Naive thymus-derived CD8-positive, alpha-beta T cell (primary cell): ENCODE data around the gene PRR13. TPM values are rescaled to one million over a fixed set of nuclear protein-coding genes. Genes with fewer than 3 reads are reported as not detected.
"Not testable (repeated sequence)": the region's sequence is repeated elsewhere in the genome, so short reads cannot be mapped to it uniquely, and the experiment has no call there.

Experiments
- ATAC-seq, 2 donors: fragments of 150-1000 bp; cut with Tn5 transposase in 1 of 2; sonication (Bioruptor Pico), chemical (Tn5 transposase) in 1 of 2; 1 replicate in 1 of 2; 2 replicates in 1 of 2; pipeline ENCODE4 v1.10.0; 2021; ENCODE audit warnings: mild to moderate bottlenecking in 2 of 2, moderate library complexity in 2 of 2
- POLR2A ChIA-PET: fragments of 350-600 bp; sonication (Branson Sonifier 250); formaldehyde crosslinking; loops from one replicate; lab custom pipeline; 2021; ENCODE audit warnings: antibody characterized with exemption; lab: Charles Lee
- DNase-seq, 10 donors: peaks; one replicate each; pipeline versions ENCODE4 v3.0.0 to v3.0.0-alpha.2; 2020 to 2022
- H3K27ac Mint-ChIP-seq, 10 donors: one replicate each; pipeline ENCODE4 v1.8.0; 2020 to 2022; ENCODE audit warnings: mild to moderate bottlenecking in 10 of 10, mixed read lengths in 10 of 10, moderate library complexity in 4 of 10, inconsistent platforms in 1 of 10
- H3K27me3 Mint-ChIP-seq, 5 donors: one replicate each; pipeline ENCODE4 v1.8.0; 2021 to 2022; ENCODE audit warnings: mixed read lengths in 5 of 5
- H3K36me3 Mint-ChIP-seq, 3 donors: one replicate each; pipeline ENCODE4 v1.8.0; 2020 to 2022; ENCODE audit warnings: mixed read lengths in 3 of 3, mild to moderate bottlenecking in 2 of 3, inconsistent platforms in 1 of 3
- H3K4me1 Mint-ChIP-seq, 4 donors: one replicate each; pipeline ENCODE4 v1.8.0; 2021 to 2022; ENCODE audit warnings: mixed read lengths in 4 of 4
- H3K4me3 Mint-ChIP-seq, 10 donors: one replicate each; pipeline ENCODE4 v1.8.0; 2020 to 2022; ENCODE audit warnings: mild to moderate bottlenecking in 10 of 10, mixed read lengths in 10 of 10, moderate library complexity in 6 of 10, inconsistent platforms in 1 of 10
- H3K9me3 Mint-ChIP-seq, 9 donors: one replicate each; pipeline ENCODE4 v1.8.0; 2020 to 2022; ENCODE audit warnings: mixed read lengths in 9 of 9, mild to moderate bottlenecking in 3 of 9, inconsistent platforms in 1 of 9, moderate library complexity in 1 of 9
- polyA plus RNA-seq, 3 donors: library from polyadenylated mRNA; unstranded; fragments of 300-500 nt; fragmentation: Illumina TruSeq; gene quantifications; one replicate each; pipeline ENCODE4 v1.2.3, GENCODE V29; 2021
- total RNA-seq, 8 experiments: library from RNA in 2 of 8; stranded (reverse) in 2 of 8; gene quantifications; one replicate each; pipeline ENCODE4 v1.2.3 and lab custom pipeline; 2021 to 2026

The PRR13 gene
- 100 to 1,000 TPM; 215 to 217 TPM for total RNA-seq
- polyA plus RNA-seq: 100 to 1,000 TPM; 513 to 535 (median 534) TPM
- total RNA-seq (lab: John Stamatoyannopoulos, UW): 28.0 to 35.8 (median 32.7) reads per million in 6 experiments

- Mint-ChIP-seq H3K4me1 (peaks cover 17 to 48% (median 44%) of the 10 kb centered on the region in 4 donors), H3K27me3 (no peaks in the 10 kb centered on the region), H3K27ac (peak within 1 kb of the TSS; percentile 90 to 99 (median 96)), H3K9me3 (no peaks in the 10 kb centered on the region), H3K36me3 (peaks cover 0 to 32% (median 0%) of the 10 kb centered on the region in 3 donors), H3K4me3 (peak within 1 kb of the TSS; percentile 90 to 100 (median 96))
- ATAC-seq (peak; percentile 98), DNase-seq (peak; percentile 90 to 99 (median 97))
- POLR2A ChIA-PET: interaction anchor here (0.7 to 3.2 kb wide), 19 partner anchors 9 to 435 kb away, joined by 3 to 37 read pairs (median 5); partner anchors contain the start of genes AAAS, ATP5MC2, EIF4B and MAP3K12
Measured at GRCh38 chr12:53441040-53441833, at the start of gene PRR13. Gene PRR13, plus strand, starts transcription at chr12:53441734. Its CDS starts 981 bp downstream, at chr12:53442715.

- Mint-ChIP-seq H3K36me3 (peaks cover 0 to 80% (median 0%) of the 10 kb centered on the region in 3 donors), H3K4me1 (peaks cover 2 to 33% (median 15%) of the 10 kb centered on the region in 4 donors), H3K27me3 (no peaks in the 10 kb centered on the region), H3K4me3 (no peak overlapping the region), H3K9me3 (no peaks in the 10 kb centered on the region), H3K27ac (peak overlapping the region in 1 of 10 donors; percentile 1)
- DNase-seq: no peak
- POLR2A ChIA-PET: interaction anchor here (0.7 kb wide), 1 partner anchor 28 kb away, joined by 5 read pairs; no protein-coding TSS in a partner anchor
- no peak for ATAC-seq
Measured at GRCh38 chr12:53399896-53400295, 41.6 kb upstream of the PRR13 start.

- not testable (repeated sequence) for H3K4me3 Mint-ChIP-seq, ATAC-seq, H3K9me3 Mint-ChIP-seq, H3K27me3 Mint-ChIP-seq, H3K27ac Mint-ChIP-seq, DNase-seq
- H3K36me3 Mint-ChIP-seq: peaks cover 0 to 76% (median 2%) of the 10 kb centered on the region in 3 donors
- H3K4me1 Mint-ChIP-seq: peaks cover 2 to 24% (median 10%) of the 10 kb centered on the region in 4 donors
- POLR2A ChIA-PET: interaction anchor here (0.6 kb wide), 2 partner anchors 8 to 73 kb away, joined by 3 to 4 read pairs; no protein-coding TSS in a partner anchor
Measured at GRCh38 chr12:53402351-53402750, 39.2 kb upstream of the PRR13 start.

DNA sequence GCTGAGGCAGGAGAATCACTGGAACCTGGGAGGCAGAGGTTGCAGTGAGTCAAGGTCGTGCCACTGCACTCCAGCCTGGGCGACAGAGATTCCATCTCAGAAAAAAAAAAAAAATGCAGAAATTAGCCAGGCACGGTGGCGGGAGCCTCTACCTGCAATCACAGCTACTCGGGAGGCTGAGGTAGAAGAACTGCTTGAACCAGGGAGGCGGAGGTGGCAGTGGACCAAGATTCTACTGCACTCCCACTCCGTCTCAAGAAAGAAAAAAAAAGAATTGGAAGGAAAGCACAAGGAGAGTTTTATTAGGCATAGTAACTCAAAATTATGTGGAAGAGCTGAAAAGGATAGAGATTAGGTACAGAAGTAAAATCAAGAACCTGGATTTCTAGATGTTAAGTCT lies 38.7 kb upstream of the PRR13 start:
- Mint-ChIP-seq H3K27me3 (no peaks in the 10 kb centered on the region), H3K4me3 (no peak overlapping the region), H3K27ac (peak overlapping the region in 1 of 10 donors; percentile 44), H3K36me3 (peaks cover 0 to 72% (median 2%) of the 10 kb centered on the region in 3 donors), H3K9me3 (no peaks in the 10 kb centered on the region), H3K4me1 (peaks cover 0 to 20% (median 8%) of the 10 kb centered on the region in 4 donors)
- ATAC-seq (no peak), DNase-seq (no peak)
- POLR2A ChIA-PET: interaction anchor here (1.0 kb wide), 1 partner anchor 48 kb away, joined by 3 read pairs; no protein-coding TSS in a partner anchor

DNA sequence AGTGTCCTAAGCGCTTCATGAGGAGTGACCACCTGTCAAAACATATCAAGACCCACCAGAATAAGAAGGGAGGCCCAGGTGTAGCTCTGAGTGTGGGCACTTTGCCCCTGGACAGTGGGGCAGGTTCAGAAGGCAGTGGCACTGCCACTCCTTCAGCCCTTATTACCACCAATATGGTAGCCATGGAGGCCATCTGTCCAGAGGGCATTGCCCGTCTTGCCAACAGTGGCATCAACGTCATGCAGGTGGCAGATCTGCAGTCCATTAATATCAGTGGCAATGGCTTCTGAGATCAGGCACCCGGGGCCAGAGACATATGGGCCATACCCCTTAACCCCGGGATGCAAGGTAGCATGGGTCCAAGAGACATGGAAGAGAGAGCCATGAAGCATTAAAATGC lies 30.6 kb upstream of the PRR13 start:
- POLR2A ChIA-PET: no interaction called here
- peaks cover 4 to 66% (median 20%) of the 10 kb centered on the region in 3 donors for H3K36me3 Mint-ChIP-seq
- H3K9me3 Mint-ChIP-seq: no peaks in the 10 kb centered on the region
- H3K4me1 Mint-ChIP-seq: peaks cover 13 to 29% (median 20%) of the 10 kb centered on the region in 4 donors
- ATAC-seq (no peak), DNase-seq (no peak)
- no peak overlapping the region for H3K4me3 Mint-ChIP-seq
- peak overlapping the region in 2 of 10 donors; percentile 11 to 29 for H3K27ac Mint-ChIP-seq
- no peaks in the 10 kb centered on the region for H3K27me3 Mint-ChIP-seq

DNA sequence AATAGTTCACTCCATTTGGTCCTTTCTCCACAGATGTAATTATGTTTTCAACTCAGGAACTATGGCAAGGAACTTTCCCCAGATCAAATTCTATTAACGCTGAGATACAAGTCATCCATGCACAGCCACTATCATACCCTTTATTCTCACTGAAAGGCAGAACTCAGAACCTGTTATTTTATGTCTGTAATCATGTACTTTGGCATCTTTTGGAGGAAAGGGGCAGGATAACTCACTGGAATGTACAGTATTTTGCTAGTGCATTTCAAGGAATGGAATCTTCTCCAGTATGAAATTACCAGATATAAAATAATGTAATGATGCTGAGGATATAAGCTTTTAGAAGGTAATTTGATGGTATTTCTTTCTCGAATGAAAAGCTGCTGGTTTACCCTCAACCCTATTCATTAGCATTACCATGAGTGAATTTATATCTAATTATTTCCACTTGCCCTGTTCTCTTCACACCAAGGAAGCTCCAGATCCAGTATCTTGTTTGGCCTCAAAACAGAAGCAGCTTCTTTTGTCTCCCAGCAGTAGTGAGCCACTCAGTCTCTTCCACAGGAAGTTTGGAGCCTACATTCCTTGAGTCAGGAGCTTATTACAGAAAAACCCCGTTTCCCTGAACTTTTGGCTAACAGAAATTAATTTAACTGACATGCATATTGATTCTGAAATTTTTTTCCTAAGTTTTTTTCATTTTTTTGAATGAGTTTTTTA lies 27.9 kb upstream of the PRR13 start:
- H3K27ac Mint-ChIP-seq: peak overlapping the region in 5 of 10 donors; percentile 37 to 74 (median 53)

GRCh38 chr12:53414756-53415417 lies 26.6 kb upstream of the PRR13 start:
- Mint-ChIP-seq H3K9me3 (no peaks in the 10 kb centered on the region), H3K4me1 (peaks cover 24 to 57% (median 38%) of the 10 kb centered on the region in 4 donors), H3K36me3 (peaks cover 4 to 38% (median 9%) of the 10 kb centered on the region in 3 donors), H3K4me3 (no peak overlapping the region), H3K27me3 (no peaks in the 10 kb centered on the region), H3K27ac (peak overlapping the region; percentile 31 to 82 (median 60))
- POLR2A ChIA-PET: interaction anchor here (0.6 to 1.1 kb wide), 2 partner anchors 34 to 47 kb away, joined by 3 read pairs; no protein-coding TSS in a partner anchor
- DNase-seq: no peak
- ATAC-seq: no peak

More for the DNA sequence above, 27.9 kb upstream of the PRR13 start:
- DNase-seq (no peak), ATAC-seq (no peak)
- Mint-ChIP-seq H3K4me1 (peaks cover 21 to 48% (median 36%) of the 10 kb centered on the region in 4 donors), H3K9me3 (no peaks in the 10 kb centered on the region), H3K36me3 (peaks cover 4 to 50% (median 17%) of the 10 kb centered on the region in 3 donors), H3K4me3 (no peak overlapping the region), H3K27me3 (no peaks in the 10 kb centered on the region)
- POLR2A ChIA-PET: no interaction called here

DNA sequence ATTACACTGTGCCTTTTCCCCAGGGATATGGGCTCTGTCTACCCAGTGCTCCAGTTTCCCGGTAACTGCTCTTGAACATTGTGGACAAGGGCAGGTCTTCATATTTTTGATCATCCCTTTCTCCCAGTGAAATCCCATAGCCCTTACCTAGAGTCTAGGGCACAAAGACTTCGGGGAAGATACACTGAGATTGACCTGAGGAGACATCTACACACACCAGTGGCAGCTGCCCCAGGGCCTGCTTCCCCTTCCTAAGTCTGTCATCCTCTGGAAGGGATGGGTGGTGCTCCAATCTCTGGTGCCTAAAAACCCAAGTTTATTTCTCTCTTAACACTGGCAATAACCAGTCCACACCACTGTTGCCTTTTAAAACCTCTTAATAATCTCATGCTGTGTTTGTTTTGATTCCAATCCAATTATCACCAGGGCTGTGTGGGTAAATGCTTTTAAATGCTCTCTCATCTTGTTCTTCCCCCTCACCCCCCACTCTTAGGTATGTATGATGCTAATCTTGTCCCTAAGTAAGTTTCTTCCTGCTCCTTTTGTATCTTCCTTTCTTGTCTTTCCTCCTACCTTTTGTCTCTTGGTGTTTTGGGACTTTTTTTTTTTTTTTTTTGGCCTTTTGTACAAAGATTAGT lies 25.7 kb upstream of the PRR13 start:
- peak overlapping the region in 9 of 10 donors; percentile 21 to 82 (median 60) for H3K27ac Mint-ChIP-seq
- H3K36me3 Mint-ChIP-seq: peaks cover 4 to 30% (median 5%) of the 10 kb centered on the region in 3 donors
- H3K27me3 Mint-ChIP-seq, DNase-seq, H3K9me3 Mint-ChIP-seq, H3K4me3 Mint-ChIP-seq, ATAC-seq, POLR2A ChIA-PET: not testable (repeated sequence)
- H3K4me1 Mint-ChIP-seq: peaks cover 24 to 57% (median 37%) of the 10 kb centered on the region in 4 donors

GRCh38 chr12:53417291-53417816 lies 24.2 kb upstream of the PRR13 start:
- H3K27ac Mint-ChIP-seq: peak overlapping the region in 5 of 10 donors; percentile 31 to 85 (median 74)
- not testable (repeated sequence) for H3K9me3 Mint-ChIP-seq, H3K27me3 Mint-ChIP-seq, ATAC-seq
- POLR2A ChIA-PET: interaction anchor here (0.9 to 2.1 kb wide), 6 partner anchors 12 to 65 kb away, joined by 3 to 9 read pairs (median 3); no protein-coding TSS in a partner anchor
- DNase-seq: peak in 2 of 10 donors; percentile 8 to 13
- H3K4me1 Mint-ChIP-seq: peaks cover 24 to 55% (median 32%) of the 10 kb centered on the region in 4 donors
- peak overlapping the region in 2 of 10 donors; percentile 44 to 61 for H3K4me3 Mint-ChIP-seq
- peaks cover 0 to 16% (median 0%) of the 10 kb centered on the region in 3 donors for H3K36me3 Mint-ChIP-seq

GRCh38 chr12:53418221-53418620 lies 23.3 kb upstream of the PRR13 start:
- Mint-ChIP-seq H3K9me3 (no peaks in the 10 kb centered on the region), H3K4me1 (peaks cover 19 to 47% (median 25%) of the 10 kb centered on the region in 4 donors), H3K27me3 (no peaks in the 10 kb centered on the region), H3K27ac (peak overlapping the region in 6 of 10 donors; percentile 31 to 82 (median 63)), H3K36me3 (peaks cover 0 to 9% (median 0%) of the 10 kb centered on the region in 3 donors), H3K4me3 (no peak overlapping the region)
- POLR2A ChIA-PET: interaction anchor here (0.9 to 2.1 kb wide), 4 partner anchors 17 to 66 kb away, joined by 3 to 9 read pairs (median 4); no protein-coding TSS in a partner anchor
- DNase-seq (no peak), ATAC-seq (no peak)

- H3K4me3 Mint-ChIP-seq: no peak overlapping the region
- DNase-seq (no peak), ATAC-seq (no peak)
- peak overlapping the region in 3 of 10 donors; percentile 29 to 44 (median 31) for H3K27ac Mint-ChIP-seq
- no peaks in the 10 kb centered on the region for H3K27me3 Mint-ChIP-seq
- peaks cover 19 to 41% (median 24%) of the 10 kb centered on the region in 4 donors for H3K4me1 Mint-ChIP-seq
- H3K9me3 Mint-ChIP-seq: no peaks in the 10 kb centered on the region
- no peaks in the 10 kb centered on the region for H3K36me3 Mint-ChIP-seq
- POLR2A ChIA-PET: interaction anchor here (0.7 kb wide), 1 partner anchor 60 kb away, joined by 3 read pairs; no protein-coding TSS in a partner anchor
Measured at GRCh38 chr12:53419756-53420155, 21.8 kb upstream of the PRR13 start.
